Adrenal gland (tissue), 12 donors: Measurements from ENCODE around the gene RPS15. TPM values are rescaled to one million over a fixed set of nuclear protein-coding genes. Genes with fewer than 3 reads are reported as not detected.

ENCODE experiments used
- DNase-seq, 7 donors: peaks; one replicate each; pipeline ENCODE4 v3.0.0-alpha.2; 2019 to 2020
- H3K27ac ChIP-seq, 5 donors: fragments of 200-600 bp; sonication (generic) in 4 of 5; 1 replicate in 3 of 5; 2 replicates in 2 of 5; pipeline versions ENCODE4 v1.5.1 to v1.8.0; 2016 to 2020; ENCODE audit warnings: mild to moderate bottlenecking in 1 of 5
- H3K27me3 ChIP-seq: fragments of 200-600 bp; 2 replicates; pipeline ENCODE4 v1.8.0; 2021
- H3K36me3 ChIP-seq, 2 donors: fragments of 200-600 bp; replicated peaks in 1 of 2; 1 replicate in 1 of 2; 2 replicates in 1 of 2; pipeline versions ENCODE4 v1.5.1 to v1.8.0; 2018 to 2022
- H3K4me1 ChIP-seq, 2 donors: fragments of 200-600 bp; replicated peaks in 1 of 2; 1 replicate in 1 of 2; 2 replicates in 1 of 2; pipeline versions ENCODE4 v1.5.1 to v1.8.0; 2018 to 2021
- H3K4me3 ChIP-seq, 4 donors: fragments of 200-600 bp; sonication (generic) in 3 of 4; one replicate each; pipeline ENCODE4 v1.5.1; 2016 to 2018
- H3K9me3 ChIP-seq, 3 donors: fragments of 200-600 bp; sonication (generic) in 1 of 3; replicated peaks in 1 of 3; 1 replicate in 2 of 3; 2 replicates in 1 of 3; pipeline versions ENCODE4 v1.5.1 to v1.8.0; 2016 to 2021
- POLR2A ChIP-seq, 2 donors: fragments of 450-650 bp; IDR thresholded peaks; one replicate each; pipeline ENCODE4 v1.6.1; 2017; ENCODE audit warnings: antibody characterized with exemption in 2 of 2, mild to moderate bottlenecking in 2 of 2, moderate library complexity in 1 of 2
- WGBS, 4 donors: extraction: QIAGEN DNeasy Blood & Tissue Kit in 2 of 4; methylation state at CpG; one replicate each; pipeline versions ENCODE4 v1.1.5 to v1.1.7; 2013 to 2017; 5-methylcytosine and 5-hydroxymethylcytosine counted together
- intact Hi-C, 2 donors: fragments of 100-400 bp; cut with DNase I; formaldehyde crosslinking; loops; one replicate each; pipeline versions ENCODE4 v1.14.1 to v1.15.0; 2022 to 2023
- polyA plus RNA-seq, 3 donors: library from polyadenylated mRNA; stranded (reverse); fragments of 200-250 nt in 2 of 3; fragments of 350-450 nt in 1 of 3; fragmentation: Illumina TruSeq in 1 of 3; extraction: RNeasy Lipid Tissue Mini Kit (QIAGEN cat#74804) in 1 of 3; gene quantifications; one replicate each; pipeline ENCODE4 v1.2.3, GENCODE V29; 2013 to 2014
- total RNA-seq, 9 donors: library from RNA; depleted of rRNA in 4 of 9; stranded (reverse); fragments of >200 nt in 4 of 9; fragments of 120-200 nt in 1 of 9; fragmentation: NEBNext Ultra II Directional in 1 of 9; extraction: Animal tissue kit (Norgen Biotek cat#: 25700) in 1 of 9; gene quantifications; one replicate each; pipeline versions ENCODE4 v1.1.0 to v1.2.4, GENCODE V29; 2013 to 2023
- TF ChIP-seq, protein P1 (sequence below), 6 experiments: fragments of 450-650 bp in 4 of 6; fragments of 200-600 bp in 2 of 6; sonication (generic) in 1 of 6; IDR thresholded peaks; 1 replicate in 5 of 6; 2 replicates in 1 of 6; pipeline versions ENCODE4 v1.5.1 to v1.8.0; 2016 to 2021; ENCODE audit warnings: antibody characterized with exemption in 6 of 6, mild to moderate bottlenecking in 2 of 6, moderate library complexity in 1 of 6
- donor health status: healthy with polysubstance abuse.
- donor health status: Bipolar disorder and iron deficiency.
- donor health status: DM: yes; HTN: yes; CAD: no.
- donor health status: DM: no; HTN: no; CAD: no.
- donor health status: DM: no; HTN: no; CAD: no.
- donor health status: DM: yes; HTN: yes; CAD: no.

RPS15 gene
- total and polyA plus RNA-seq, 12 donors: 471 to 4,071 (median 1,829) TPM

DNA sequence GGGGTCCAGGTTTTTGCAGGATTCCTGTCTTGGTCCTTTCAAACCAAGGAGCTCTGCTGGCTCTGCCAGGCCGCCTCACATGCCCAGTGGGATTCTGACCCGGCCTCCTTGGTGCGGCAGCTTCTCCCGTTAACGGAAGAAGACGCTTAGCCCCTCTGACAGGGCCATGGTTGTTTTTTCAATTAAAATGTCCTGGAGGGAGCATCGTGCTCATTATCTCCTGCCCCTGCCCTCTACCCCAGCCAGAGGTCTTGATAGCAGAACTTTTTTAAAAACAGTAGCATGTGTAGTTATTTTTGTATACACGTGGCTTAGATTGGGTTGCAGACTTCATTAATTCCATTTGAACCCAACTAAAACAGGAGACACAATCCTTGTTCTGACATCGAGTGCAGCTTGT, 11.5 kb upstream of the RPS15 start:
- Histone ChIP-seq H3K27ac (no peak overlapping the region), H3K4me3 (no peak overlapping the region), H3K4me1 (peaks cover 8 to 37% of the 10 kb centered on the region in 2 donors), H3K9me3 (no peaks in the 10 kb centered on the region), H3K36me3 (peaks cover 0 to 78% of the 10 kb centered on the region in 2 donors), H3K27me3 (no peaks in the 10 kb centered on the region)
- TF ChIP-seq POLR2A (IDR thresholded peaks at IDR 0.05): no peak
- TF ChIP-seq, protein P1, sequence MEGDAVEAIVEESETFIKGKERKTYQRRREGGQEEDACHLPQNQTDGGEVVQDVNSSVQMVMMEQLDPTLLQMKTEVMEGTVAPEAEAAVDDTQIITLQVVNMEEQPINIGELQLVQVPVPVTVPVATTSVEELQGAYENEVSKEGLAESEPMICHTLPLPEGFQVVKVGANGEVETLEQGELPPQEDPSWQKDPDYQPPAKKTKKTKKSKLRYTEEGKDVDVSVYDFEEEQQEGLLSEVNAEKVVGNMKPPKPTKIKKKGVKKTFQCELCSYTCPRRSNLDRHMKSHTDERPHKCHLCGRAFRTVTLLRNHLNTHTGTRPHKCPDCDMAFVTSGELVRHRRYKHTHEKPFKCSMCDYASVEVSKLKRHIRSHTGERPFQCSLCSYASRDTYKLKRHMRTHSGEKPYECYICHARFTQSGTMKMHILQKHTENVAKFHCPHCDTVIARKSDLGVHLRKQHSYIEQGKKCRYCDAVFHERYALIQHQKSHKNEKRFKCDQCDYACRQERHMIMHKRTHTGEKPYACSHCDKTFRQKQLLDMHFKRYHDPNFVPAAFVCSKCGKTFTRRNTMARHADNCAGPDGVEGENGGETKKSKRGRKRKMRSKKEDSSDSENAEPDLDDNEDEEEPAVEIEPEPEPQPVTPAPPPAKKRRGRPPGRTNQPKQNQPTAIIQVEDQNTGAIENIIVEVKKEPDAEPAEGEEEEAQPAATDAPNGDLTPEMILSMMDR (IDR thresholded peaks at IDR 0.05): no peak
- 82 to 91% (median 87%) methylated on average over 8 to 9 of the region's 9 CpGs for WGBS, 4 donors
- intact Hi-C loops: no loop called here
- no peak for DNase-seq

DNA sequence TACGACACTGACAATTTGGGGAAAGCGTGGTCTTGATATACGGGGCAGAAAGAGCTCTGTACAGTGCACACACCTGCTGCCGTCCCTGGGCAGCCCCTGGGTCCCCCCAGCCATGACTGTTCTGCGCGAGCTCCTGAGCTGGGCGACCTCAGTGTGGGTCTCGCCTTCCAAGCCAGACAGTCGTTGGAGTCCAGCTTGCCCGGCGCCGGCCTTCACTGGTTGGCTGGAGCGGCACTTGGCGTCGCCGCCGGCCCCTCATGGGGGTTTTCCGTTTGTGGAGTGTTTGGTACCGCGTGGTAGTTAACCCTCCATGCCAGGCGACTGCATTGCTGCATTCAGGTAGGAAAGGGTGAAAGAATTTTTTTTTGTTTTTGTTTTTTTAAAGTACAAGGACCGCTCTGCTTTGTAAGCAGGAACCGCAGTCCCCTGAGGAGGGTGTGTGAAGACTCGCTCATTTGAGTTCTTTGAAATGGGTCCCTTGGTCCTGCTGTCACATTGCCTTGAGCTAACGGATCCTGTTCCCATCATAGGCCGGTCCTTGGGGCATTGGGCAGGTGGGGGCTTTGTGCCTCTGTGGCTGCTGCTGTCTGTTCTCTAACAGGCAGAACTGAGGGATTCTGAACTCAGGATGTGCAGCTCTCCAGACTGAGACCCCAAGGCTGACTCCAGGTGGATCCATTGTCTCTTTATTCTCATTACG, 10.8 kb upstream of the RPS15 start:
- no peaks in the 10 kb centered on the region for H3K27me3 ChIP-seq
- TF ChIP-seq POLR2A (IDR thresholded peaks at IDR 0.05): no peak
- TF ChIP-seq, protein P1 (IDR thresholded peaks at IDR 0.05): no peak
- peaks cover 8 to 30% of the 10 kb centered on the region in 2 donors for H3K4me1 ChIP-seq
- 91 to 95% (median 92%) methylated on average over 26 to 27 of the region's 27 CpGs for WGBS, 4 donors
- no peak overlapping the region for H3K4me3 ChIP-seq
- no peak for DNase-seq
- peaks cover 0 to 78% of the 10 kb centered on the region in 2 donors for H3K36me3 ChIP-seq
- intact Hi-C loops: no loop called here
- no peak overlapping the region for H3K27ac ChIP-seq
- no peaks in the 10 kb centered on the region for H3K9me3 ChIP-seq

- peaks cover 0 to 81% of the 10 kb centered on the region in 2 donors for H3K36me3 ChIP-seq
Measured at GRCh38 chr19:1428738-1429391, 9.3 kb upstream of the RPS15 start.

GRCh38 chr19:1429750-1430149, 8.4 kb upstream of the RPS15 start:
- intact Hi-C loops: loop anchor here in 1 of 2 donors (10.0 kb wide), 1 partner anchor 155 kb away; the partner anchor contains the start of gene FAM174C
- Histone ChIP-seq H3K36me3 (peaks cover 0 to 83% of the 10 kb centered on the region in 2 donors), H3K27me3 (no peaks in the 10 kb centered on the region), H3K4me1 (peaks cover 8 to 21% of the 10 kb centered on the region in 2 donors), H3K4me3 (no peak overlapping the region), H3K27ac (peak overlapping the region in 4 of 5 donors; percentile 24 to 72 (median 49)), H3K9me3 (no peaks in the 10 kb centered on the region)
- TF ChIP-seq POLR2A (IDR thresholded peaks at IDR 0.05): peak in 1 of 2 donors; percentile 24
- TF ChIP-seq, protein P1 (IDR thresholded peaks at IDR 0.05): no peak
- peak in 6 of 7 donors; percentile 76 to 93 (median 88) for DNase-seq
- WGBS, 4 donors: 51 to 73% (median 62%) methylated on average over 9 to 14 of the region's 14 CpGs

More at GRCh38 chr19:1428738-1429391, 9.3 kb upstream of the RPS15 start:
- 58 to 79% (median 65%) methylated on average over 8 to 41 of the region's 41 CpGs for WGBS, 4 donors
- Histone ChIP-seq H3K27me3 (no peaks in the 10 kb centered on the region), H3K4me3 (no peak overlapping the region), H3K27ac (peak overlapping the region in 3 of 5 donors; percentile 38 to 72 (median 60)), H3K4me1 (peaks cover 8 to 24% of the 10 kb centered on the region in 2 donors), H3K9me3 (no peaks in the 10 kb centered on the region)
- intact Hi-C loops: no loop called here
- DNase-seq: peak in 3 of 7 donors; percentile 52 to 73 (median 70)
- TF ChIP-seq, protein P1 (IDR thresholded peaks at IDR 0.05): no peak
- no peak for TF ChIP-seq POLR2A (IDR thresholded peaks at IDR 0.05)
